ENCODE results near the gene ZBTB45.

Gene ZBTB45

GRCh38 chr19:58561373-58562121 is 41.9 kb upstream of the ZBTB45 start:
- H3K4me3 ChIP-seq (ENCODE audit: low read depth, low read length): peak overlapping the region; percentile 64
- no peak for TF ChIP-seq CTCF (IDR thresholded peaks at IDR 0.05; ENCODE audit: borderline replicate concordance, insufficient read depth, low read depth, low read length)

GRCh38 chr19:58560921-58561320 is 41.3 kb upstream of the ZBTB45 start:
- TF ChIP-seq CTCF (IDR thresholded peaks at IDR 0.05; ENCODE audit: borderline replicate concordance, insufficient read depth, low read depth, low read length): no peak
- no peak overlapping the region for H3K4me3 ChIP-seq (ENCODE audit: low read depth, low read length)

- peak overlapping the region; percentile 96 for H3K4me3 ChIP-seq (ENCODE audit: low read depth, low read length)
- no peak for TF ChIP-seq CTCF (IDR thresholded peaks at IDR 0.05; ENCODE audit: borderline replicate concordance, insufficient read depth, low read depth, low read length)
Measured at GRCh38 chr19:58560007-58560887, 40.6 kb upstream of the ZBTB45 start.

- no peak for TF ChIP-seq CTCF (IDR thresholded peaks at IDR 0.05; ENCODE audit: borderline replicate concordance, insufficient read depth, low read depth, low read length)
- H3K4me3 ChIP-seq (ENCODE audit: low read depth, low read length): peak overlapping the region; percentile 96
Measured at GRCh38 chr19:58559275-58560006, 39.8 kb upstream of the ZBTB45 start.

- TF ChIP-seq CTCF (IDR thresholded peaks at IDR 0.05; ENCODE audit: borderline replicate concordance, insufficient read depth, low read depth, low read length): no peak
- H3K4me3 ChIP-seq (ENCODE audit: low read depth, low read length): peak overlapping the region; percentile 96
Measured at GRCh38 chr19:58558623-58559274, 39.1 kb upstream of the ZBTB45 start.

- TF ChIP-seq CTCF (IDR thresholded peaks at IDR 0.05; ENCODE audit: borderline replicate concordance, insufficient read depth, low read depth, low read length): no peak
- peak within 1 kb of the TSS; percentile 96 for H3K4me3 ChIP-seq (ENCODE audit: low read depth, low read length)
Measured at GRCh38 chr19:58558066-58558622, 38.5 kb upstream of the ZBTB45 start, which contains the start of gene UBE2M. Gene UBE2M (minus strand): TSS chr19:58558611. CDS start chr19:58558381, 230 bp downstream.

All from GM12875 (cell line).